Measurements from ENCODE around the gene IREB2.
"Not testable (repeated sequence)": the region's sequence is repeated elsewhere in the genome, so short reads cannot be mapped to it uniquely, and the experiment has no call there.

IREB2 gene

GRCh38 chr15:78437762-78438618 lies at the start of gene IREB2:
TSS of gene IREB2 (plus strand) at chr15:78438216. CDS start at chr15:78438338, 122 bp downstream.
- peak; percentile 98 for DNase-seq (ENCODE audit: low spot score)

- no peak for DNase-seq (ENCODE audit: low spot score)
These were observed 49.2 kb upstream of the IREB2 start for GRCh38 chr15:78388865-78389264.

- DNase-seq (ENCODE audit: low spot score) = no peak
These were observed 48.7 kb upstream of the IREB2 start for GRCh38 chr15:78389322-78389721.

- no peak for DNase-seq (ENCODE audit: low spot score)
These were observed 48.3 kb upstream of the IREB2 start for GRCh38 chr15:78389738-78390137.

- DNase-seq (ENCODE audit: low spot score) = no peak
These were observed 47.8 kb upstream of the IREB2 start for GRCh38 chr15:78390242-78390641.

- no peak for DNase-seq (ENCODE audit: low spot score)
These were observed 47.2 kb upstream of the IREB2 start for GRCh38 chr15:78390826-78391225.

- no peak for DNase-seq (ENCODE audit: low spot score)
These were observed 46.2 kb upstream of the IREB2 start for GRCh38 chr15:78391781-78392180.

GRCh38 chr15:78392430-78392829 lies 45.6 kb upstream of the IREB2 start:
- DNase-seq (ENCODE audit: low spot score) = no peak

GRCh38 chr15:78393137-78393536 lies 44.9 kb upstream of the IREB2 start:
- DNase-seq (ENCODE audit: low spot score) = no peak

GRCh38 chr15:78394026-78394425 lies 44.0 kb upstream of the IREB2 start:
- DNase-seq (ENCODE audit: low spot score) = no peak

GRCh38 chr15:78394981-78395616 lies 42.9 kb upstream of the IREB2 start:
- DNase-seq (ENCODE audit: low spot score) = no peak

- no peak for DNase-seq (ENCODE audit: low spot score)
These were observed 41.7 kb upstream of the IREB2 start for GRCh38 chr15:78396186-78396814.

- no peak for DNase-seq (ENCODE audit: low spot score)
These were observed 41.0 kb upstream of the IREB2 start for GRCh38 chr15:78396976-78397375.

- DNase-seq (ENCODE audit: low spot score) = no peak
These were observed 40.6 kb upstream of the IREB2 start for GRCh38 chr15:78397382-78397781.

GRCh38 chr15:78398076-78398825 lies 39.8 kb upstream of the IREB2 start:
- DNase-seq (ENCODE audit: low spot score) = no peak

- DNase-seq (ENCODE audit: low spot score) = no peak
These were observed 38.9 kb upstream of the IREB2 start for GRCh38 chr15:78399091-78399490.

- no peak for DNase-seq (ENCODE audit: low spot score)
These were observed 35.9 kb upstream of the IREB2 start for GRCh38 chr15:78402061-78402610.

- DNase-seq (ENCODE audit: low spot score) = no peak
These were observed 33.9 kb upstream of the IREB2 start for GRCh38 chr15:78404125-78404524.

- not testable (repeated sequence) for DNase-seq (ENCODE audit: low spot score)
These were observed 33.2 kb upstream of the IREB2 start for GRCh38 chr15:78404796-78405195.

- no peak for DNase-seq (ENCODE audit: low spot score)
These were observed 32.6 kb upstream of the IREB2 start for GRCh38 chr15:78405336-78405924.

GRCh38 chr15:78406016-78406585 lies 31.9 kb upstream of the IREB2 start:
- DNase-seq (ENCODE audit: low spot score) = no peak

Data from CD4-positive, alpha-beta T cell treated with Interleukin-15 for 4 hours (primary cell).